ENCODE results near the gene GARIN5B. TPM values are rescaled to one million over a fixed set of nuclear protein-coding genes. Genes with fewer than 3 reads are reported as not detected.
A peak's percentile ranks its signal among the peaks of the same experiment; 100 is the strongest.
"Not testable (repeated sequence)": the region's sequence is repeated elsewhere in the genome, so short reads cannot be mapped to it uniquely, and the experiment has no call there.

The GARIN5B gene
- total RNA-seq, 2 experiments from 2014 or later, result not detected

DNA sequence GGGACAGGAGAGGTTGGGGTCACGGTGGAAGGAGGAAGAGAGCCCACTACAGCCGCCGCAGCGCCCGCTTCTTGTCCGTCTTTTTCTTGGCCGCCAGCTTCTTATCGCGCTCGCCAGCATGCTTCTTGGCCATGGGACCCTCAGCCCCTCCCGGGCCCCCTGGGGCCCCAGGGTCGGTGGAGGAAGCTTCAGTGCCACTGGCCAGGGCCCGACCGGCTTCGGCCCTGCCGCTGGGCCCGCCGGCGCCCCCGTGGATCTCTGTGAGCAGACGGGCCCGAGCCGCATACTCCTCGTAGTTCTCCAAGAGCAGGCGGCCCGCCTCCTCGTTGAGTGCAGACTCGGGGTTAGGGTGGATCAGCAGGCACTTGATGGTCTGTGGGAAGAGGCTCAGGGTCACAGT is 38.3 kb upstream of the GARIN5B start:
- intact Hi-C loops (cut with micrococcal nuclease); DNase-seq; H3K4me3 Mint-ChIP-seq; CTCF ChIA-PET; H3K9me3 Mint-ChIP-seq; H3K27ac Mint-ChIP-seq; H3K27me3 Mint-ChIP-seq: not testable (repeated sequence)
- POLR2A ChIA-PET, result interaction anchor here (6.6 kb wide), 1 partner anchor 14 kb away, joined by 118 read pairs; the partner anchor contains the start of genes RPL28 and TMEM238
- Mint-ChIP-seq H3K4me1 (ENCODE audit: low read depth) (peaks cover 31% of the 10 kb centered on the region), H3K36me3 (peaks cover 45% of the 10 kb centered on the region)

DNA sequence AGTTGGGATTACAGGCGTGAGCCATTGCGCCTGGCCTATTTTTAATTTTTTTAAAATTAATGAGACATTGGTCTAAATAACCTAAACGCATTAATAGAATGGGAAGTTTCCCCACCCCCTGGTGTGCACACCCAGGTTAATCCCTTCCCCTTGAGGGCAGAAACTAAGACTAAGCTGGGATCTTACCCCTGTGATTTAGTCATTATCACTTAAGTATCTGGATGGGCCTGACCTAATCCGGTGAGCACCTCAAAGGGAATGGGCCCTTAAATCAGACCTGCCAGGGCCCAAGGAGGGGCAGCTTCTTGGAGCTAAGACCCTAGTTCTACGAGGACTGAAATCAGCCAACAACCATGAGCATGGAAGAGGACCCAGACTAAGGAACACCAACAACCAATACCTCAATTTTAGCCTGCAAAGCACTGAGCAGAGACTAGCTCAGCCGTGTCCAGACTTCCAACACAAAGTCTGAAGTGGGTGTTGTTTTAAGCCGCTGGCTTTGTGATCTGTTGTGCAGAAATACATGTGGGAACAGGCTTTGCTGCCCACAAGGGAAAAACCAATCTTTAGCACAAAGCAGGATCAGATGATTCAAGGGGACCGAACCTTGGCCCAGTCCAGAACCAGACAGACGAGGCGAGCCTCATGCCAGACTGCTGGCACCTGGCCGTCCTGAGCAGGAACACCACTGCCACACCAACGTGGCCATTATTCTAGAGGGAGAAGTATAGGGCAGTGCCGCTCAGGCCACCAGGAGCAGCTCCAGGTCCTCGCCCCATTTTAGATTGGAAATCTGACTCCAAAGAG is 37.4 kb upstream of the GARIN5B start:
- intact Hi-C loops (cut with micrococcal nuclease), result no loop called here
- Mint-ChIP-seq H3K36me3 (peaks cover 36% of the 10 kb centered on the region), H3K27me3 (no peaks in the 10 kb centered on the region), H3K4me1 (ENCODE audit: low read depth) (peaks cover 22% of the 10 kb centered on the region), H3K9me3 (no peaks in the 10 kb centered on the region), H3K4me3 (no peak overlapping the region), H3K27ac (no peak overlapping the region)
- ChIA-PET CTCF (interaction anchor here (1.4 kb wide), 1 partner anchor 16 kb away, joined by 3 read pairs; the partner anchor contains the start of gene TMEM238), POLR2A (interaction anchor here (0.9 to 3.2 kb wide), 6 partner anchors 7 to 61 kb away, joined by 3 to 13 read pairs (median 4); partner anchors contain the start of genes KMT5C and UBE2S)
- DNase-seq, result no peak

GRCh38 chr19:55398200-55398925 is 35.3 kb upstream of the GARIN5B start:
- H3K27ac Mint-ChIP-seq, result peak overlapping the region; percentile 33
- H3K9me3 Mint-ChIP-seq, result no peaks in the 10 kb centered on the region
- ChIA-PET CTCF (interaction anchor here (0.6 to 1.6 kb wide), 2 partner anchors 15 to 70 kb away, joined by 3 to 6 read pairs; partner anchors contain the start of gene TMEM238), POLR2A (interaction anchor here (1.5 to 3.2 kb wide), 3 partner anchors 9 to 11 kb away, joined by 5 to 13 read pairs (median 6); partner anchors contain the start of gene UBE2S)
- intact Hi-C loops (cut with micrococcal nuclease), result loop anchor here (1.0 kb wide), 2 partner anchors 9 to 13 kb away; partner anchors contain the start of genes RPL28 and UBE2S
- H3K36me3 Mint-ChIP-seq, result peaks cover 25% of the 10 kb centered on the region
- no peaks in the 10 kb centered on the region for H3K27me3 Mint-ChIP-seq
- peaks cover 20% of the 10 kb centered on the region for H3K4me1 Mint-ChIP-seq (ENCODE audit: low read depth)
- no peak for DNase-seq
- peak overlapping the region; percentile 34 for H3K4me3 Mint-ChIP-seq

DNA sequence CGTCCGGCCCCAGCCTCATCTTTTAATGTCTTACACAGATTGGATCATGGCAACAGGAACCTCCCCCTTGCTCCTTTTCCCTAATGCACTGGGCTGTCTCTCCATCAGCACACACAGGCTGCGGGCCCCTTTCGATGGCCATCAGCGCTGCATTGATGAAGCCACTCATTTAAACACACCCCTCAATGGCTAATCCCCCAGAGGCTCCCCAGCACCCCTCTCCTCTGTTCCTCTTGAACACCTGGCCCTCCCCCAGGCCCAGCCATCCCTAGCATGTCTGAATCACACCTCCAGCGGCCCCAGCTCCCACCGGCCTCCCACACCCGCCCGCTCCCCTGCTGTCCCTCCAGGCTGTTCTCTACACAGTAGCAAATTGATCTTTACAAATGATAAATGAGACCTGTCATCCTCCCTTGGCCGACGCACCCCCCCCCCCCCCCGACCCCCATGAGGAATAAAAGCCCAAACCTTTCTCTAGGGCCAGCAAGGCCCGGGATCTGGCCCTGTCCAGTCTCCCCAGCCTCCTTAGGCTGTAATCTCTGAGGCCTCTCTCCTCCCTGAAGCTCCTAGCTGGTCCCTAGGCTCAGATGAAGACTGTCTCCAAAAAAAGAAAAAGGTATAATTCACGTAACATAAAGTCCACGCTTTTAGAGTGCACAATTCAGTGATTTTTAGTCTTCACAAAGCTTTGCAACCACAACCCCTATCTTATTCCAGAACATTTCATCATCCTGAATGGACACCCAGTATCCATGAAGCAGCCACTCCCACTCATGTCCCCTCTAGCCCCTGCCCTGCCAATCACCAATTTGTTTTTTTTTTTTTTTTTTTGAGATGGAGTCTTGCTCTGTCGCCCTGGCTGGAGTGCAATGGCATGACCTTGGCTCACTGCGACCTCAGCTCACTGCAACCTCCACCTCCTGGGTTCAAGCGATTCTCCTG is 30.0 kb upstream of the GARIN5B start:
- Mint-ChIP-seq H3K27ac (no peak overlapping the region), H3K4me1 (ENCODE audit: low read depth) (peaks cover 32% of the 10 kb centered on the region), H3K27me3 (no peaks in the 10 kb centered on the region), H3K36me3 (peaks cover 26% of the 10 kb centered on the region), H3K4me3 (no peak overlapping the region), H3K9me3 (no peaks in the 10 kb centered on the region)
- DNase-seq, result no peak
- ChIA-PET CTCF (no interaction called here), POLR2A (interaction anchor here (2.3 kb wide), 1 partner anchor 14 kb away, joined by 7 read pairs; the partner anchor contains the start of gene UBE2S)
- intact Hi-C loops (cut with micrococcal nuclease), result no loop called here

- Mint-ChIP-seq H3K36me3 (peaks cover 37% of the 10 kb centered on the region), H3K27ac (no peak overlapping the region), H3K9me3 (no peaks in the 10 kb centered on the region), H3K4me3 (no peak overlapping the region), H3K27me3 (no peaks in the 10 kb centered on the region), H3K4me1 (ENCODE audit: low read depth) (peaks cover 33% of the 10 kb centered on the region)
- intact Hi-C loops (cut with micrococcal nuclease), result no loop called here
- DNase-seq, result no peak
- CTCF ChIA-PET, result no interaction called here
- POLR2A ChIA-PET, result interaction anchor here (0.7 to 10.6 kb wide), 2 partner anchors 8 to 13 kb away, joined by 3 to 118 read pairs; partner anchors contain the start of gene UBE2S
Observed at GRCh38 chr19:55391702-55392615, 28.9 kb upstream of the GARIN5B start.

- H3K36me3 Mint-ChIP-seq, result peaks cover 44% of the 10 kb centered on the region
- H3K27ac Mint-ChIP-seq, result no peak overlapping the region
- CTCF ChIA-PET, result interaction anchor here (0.8 to 1.5 kb wide), 3 partner anchors 27 to 99 kb away, joined by 3 to 5 read pairs (median 5); no protein-coding TSS in a partner anchor
- H3K27me3 Mint-ChIP-seq, result no peaks in the 10 kb centered on the region
- intact Hi-C loops (cut with micrococcal nuclease), result no loop called here
- H3K4me1 Mint-ChIP-seq (ENCODE audit: low read depth), result peaks cover 36% of the 10 kb centered on the region
- DNase-seq, result no peak
- H3K4me3 Mint-ChIP-seq, result no peak overlapping the region
- POLR2A ChIA-PET, result interaction anchor here (0.7 to 10.6 kb wide), 3 partner anchors 9 to 139 kb away, joined by 3 to 118 read pairs (median 3); partner anchors contain the start of gene UBE2S
- H3K9me3 Mint-ChIP-seq, result no peaks in the 10 kb centered on the region
Observed at GRCh38 chr19:55391191-55391670, 28.2 kb upstream of the GARIN5B start.

- DNase-seq, result no peak
- peaks cover 50% of the 10 kb centered on the region for H3K36me3 Mint-ChIP-seq
- ChIA-PET CTCF (interaction anchor here (0.8 to 1.5 kb wide), 4 partner anchors 27 to 302 kb away, joined by 3 to 5 read pairs (median 4); no protein-coding TSS in a partner anchor), POLR2A (interaction anchor here (0.8 to 10.6 kb wide), 3 partner anchors 9 to 138 kb away, joined by 3 to 118 read pairs (median 5); partner anchors contain the start of gene UBE2S)
- H3K9me3 Mint-ChIP-seq, result no peaks in the 10 kb centered on the region
- H3K27ac Mint-ChIP-seq, result peak overlapping the region; percentile 50
- H3K27me3 Mint-ChIP-seq, result no peaks in the 10 kb centered on the region
- intact Hi-C loops (cut with micrococcal nuclease), result no loop called here
- H3K4me1 Mint-ChIP-seq (ENCODE audit: low read depth), result peaks cover 38% of the 10 kb centered on the region
- H3K4me3 Mint-ChIP-seq, result no peak overlapping the region
Observed at GRCh38 chr19:55390461-55390880, 27.4 kb upstream of the GARIN5B start.

DNA sequence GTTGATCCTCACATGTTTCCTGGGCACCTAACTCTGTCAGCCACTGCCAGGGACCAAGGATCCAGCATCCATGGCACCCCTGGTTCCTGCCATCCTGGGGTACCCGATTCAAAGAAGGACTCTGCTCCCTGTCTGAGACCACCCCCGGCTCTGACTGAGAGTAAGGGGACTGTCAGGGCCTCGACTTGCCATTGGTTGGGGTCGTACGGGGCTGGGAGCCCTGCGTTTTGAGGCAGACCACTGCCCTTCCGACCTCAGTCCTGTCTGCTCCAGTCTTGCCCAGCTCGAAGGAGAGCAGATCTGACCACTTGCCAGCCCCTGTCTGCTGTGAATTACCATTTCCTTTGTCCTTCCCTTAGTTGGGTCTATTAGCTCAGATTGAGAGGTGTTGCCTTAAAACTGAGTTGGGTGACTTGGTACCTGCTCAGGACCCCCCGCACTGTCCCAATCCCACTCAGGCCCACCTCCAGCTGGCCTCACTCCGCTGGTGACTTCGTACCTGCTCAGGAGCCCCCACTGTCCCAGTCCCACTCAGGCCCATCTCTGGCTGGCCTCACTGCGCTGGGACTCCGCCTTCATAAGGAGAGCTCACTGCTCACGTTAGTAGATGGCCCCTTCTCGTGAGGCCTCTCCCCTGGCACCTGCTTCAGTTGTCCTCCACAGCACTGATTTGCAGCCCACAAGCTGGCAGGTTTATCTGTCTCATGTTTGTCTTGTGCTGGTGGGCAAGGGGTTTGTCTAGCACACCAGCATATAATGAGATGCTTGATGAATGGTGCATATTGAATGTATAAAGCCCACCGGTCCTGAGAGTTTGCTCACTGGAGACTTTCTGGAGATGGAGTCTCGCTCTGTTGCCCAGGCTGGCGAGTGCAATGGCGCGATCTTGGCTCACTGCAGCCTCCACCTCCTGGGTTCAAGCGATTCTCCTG is 26.6 kb upstream of the GARIN5B start:
- peaks cover 50% of the 10 kb centered on the region for H3K36me3 Mint-ChIP-seq
- peak overlapping the region; percentile 25 for H3K27ac Mint-ChIP-seq
- intact Hi-C loops (cut with micrococcal nuclease), result no loop called here
- H3K4me1 Mint-ChIP-seq (ENCODE audit: low read depth), result peaks cover 40% of the 10 kb centered on the region
- ChIA-PET CTCF (interaction anchor here (1.0 to 1.5 kb wide), 3 partner anchors 28 to 301 kb away, joined by 3 to 5 read pairs (median 5); no protein-coding TSS in a partner anchor), POLR2A (interaction anchor here (1.2 to 10.6 kb wide), 3 partner anchors 10 to 19 kb away, joined by 3 to 118 read pairs (median 5); partner anchors contain the start of gene UBE2S)
- no peaks in the 10 kb centered on the region for H3K27me3 Mint-ChIP-seq
- peak overlapping the region; percentile 17 for H3K4me3 Mint-ChIP-seq
- no peaks in the 10 kb centered on the region for H3K9me3 Mint-ChIP-seq
- no peak for DNase-seq

- H3K4me1 Mint-ChIP-seq (ENCODE audit: low read depth), result peaks cover 48% of the 10 kb centered on the region
- H3K4me3 Mint-ChIP-seq, result peak overlapping the region; percentile 96
- POLR2A ChIA-PET, result interaction anchor here (0.7 to 10.6 kb wide), 5 partner anchors 12 to 133 kb away, joined by 3 to 118 read pairs (median 3); partner anchors contain the start of genes KMT5C and UBE2S
- intact Hi-C loops (cut with micrococcal nuclease), result no loop called here
- H3K27ac Mint-ChIP-seq, result peak overlapping the region; percentile 92
- no peaks in the 10 kb centered on the region for H3K9me3 Mint-ChIP-seq
- H3K27me3 Mint-ChIP-seq, result no peaks in the 10 kb centered on the region
- peaks cover 50% of the 10 kb centered on the region for H3K36me3 Mint-ChIP-seq
- no peak for DNase-seq
- CTCF ChIA-PET, result interaction anchor here (1.1 to 1.3 kb wide), 2 partner anchors 87 to 95 kb away, joined by 3 to 4 read pairs; no protein-coding TSS in a partner anchor
Observed at GRCh38 chr19:55387736-55388497, 24.9 kb upstream of the GARIN5B start.

Data from activated CD4-positive, alpha-beta memory T cell treated with anti-CD3 and anti-CD28 coated beads for 36 hours (primary cell).